Stomach smooth muscle (tissue), 2 donors: Measurements from ENCODE around the gene SDK2.

Experiments
- H3K27ac ChIP-seq: one replicate; pipeline ENCODE4 v1.7.0; 2013; ENCODE audit warnings: mild to moderate bottlenecking, low read length, inconsistent platforms
- H3K27me3 ChIP-seq, 2 donors: one replicate each; pipeline ENCODE4 v1.7.0; 2013; ENCODE audit warnings: low read length in 2 of 2; ENCODE audit not compliant: insufficient read depth in 2 of 2, control insufficient read depth in 1 of 2
- H3K36me3 ChIP-seq, 2 donors: one replicate each; pipeline ENCODE4 v1.7.0; 2013; ENCODE audit warnings: low read length in 2 of 2; ENCODE audit not compliant: control insufficient read depth in 2 of 2, insufficient read depth in 2 of 2
- H3K4me1 ChIP-seq: one replicate; pipeline ENCODE4 v1.7.0; 2013; ENCODE audit warnings: low read length; ENCODE audit not compliant: control insufficient read depth, insufficient read depth
- H3K4me3 ChIP-seq, 2 donors: one replicate each; pipeline ENCODE4 v1.7.0; 2013; ENCODE audit warnings: low read length in 2 of 2
- H3K9ac ChIP-seq, 2 donors: one replicate each; pipeline ENCODE4 v1.7.0; 2013; ENCODE audit warnings: low read length in 2 of 2, mild to moderate bottlenecking in 1 of 2
- H3K9me3 ChIP-seq, 2 donors: one replicate each; pipeline ENCODE4 v1.7.0; 2013; ENCODE audit warnings: low read length in 2 of 2; ENCODE audit not compliant: control insufficient read depth in 2 of 2
- donor health status: healthy.
- donor health status: Pancreatic carcinoma.

Gene SDK2

DNA sequence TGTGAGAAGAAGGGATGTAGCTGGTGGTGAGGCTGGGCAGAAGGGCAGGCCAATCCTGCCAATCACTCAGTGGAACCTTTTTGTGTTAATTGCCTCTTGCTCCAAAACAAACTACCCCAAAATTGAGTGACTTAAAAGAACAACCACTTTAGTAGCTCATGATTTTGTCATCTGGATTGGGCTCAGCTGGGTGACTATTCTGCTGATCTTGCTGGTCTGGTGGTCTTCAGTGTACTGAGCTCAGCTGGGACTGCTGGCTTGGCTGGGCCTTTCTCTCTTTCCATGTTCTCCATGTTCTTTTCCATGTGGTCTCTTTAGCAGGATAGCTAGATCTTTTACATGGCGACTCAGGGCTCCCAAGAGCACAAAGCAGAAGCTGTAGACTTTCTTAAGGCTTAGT is 37.7 kb upstream of the SDK2 start:
- Histone ChIP-seq H3K4me1 (no peaks in the 10 kb centered on the region), H3K36me3 (no peaks in the 10 kb centered on the region), H3K9ac (no peak overlapping the region), H3K27ac (no peak overlapping the region), H3K9me3 (peaks cover 13 to 19% of the 10 kb centered on the region in 2 donors), H3K27me3 (no peaks in the 10 kb centered on the region), H3K4me3 (no peak overlapping the region)

DNA sequence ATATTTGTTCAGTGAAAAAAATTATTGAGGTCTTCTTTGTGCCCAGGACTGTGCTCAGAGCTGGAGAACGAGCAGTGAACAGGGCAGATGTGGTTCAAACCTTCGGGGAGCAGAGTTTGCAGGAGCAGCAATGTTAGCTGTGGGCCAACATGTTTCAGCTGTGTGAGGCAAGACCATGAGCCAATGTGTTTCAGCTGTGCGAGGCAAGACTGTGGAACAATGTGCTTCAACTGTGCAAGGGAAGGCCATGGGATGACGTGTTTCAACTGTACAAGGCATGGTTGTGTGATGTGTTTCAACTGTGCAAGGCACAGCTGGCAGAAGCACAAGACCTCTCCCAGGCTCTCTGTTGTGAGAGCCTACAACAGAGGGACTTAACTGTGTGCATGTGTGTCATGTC is 35.2 kb upstream of the SDK2 start:
- no peaks in the 10 kb centered on the region for H3K4me1 ChIP-seq
- H3K27ac ChIP-seq, result no peak overlapping the region
- H3K4me3 ChIP-seq, result no peak overlapping the region
- H3K9me3 ChIP-seq, result peaks cover 13 to 16% of the 10 kb centered on the region in 2 donors
- no peaks in the 10 kb centered on the region for H3K27me3 ChIP-seq
- no peak overlapping the region for H3K9ac ChIP-seq
- H3K36me3 ChIP-seq, result no peaks in the 10 kb centered on the region

DNA sequence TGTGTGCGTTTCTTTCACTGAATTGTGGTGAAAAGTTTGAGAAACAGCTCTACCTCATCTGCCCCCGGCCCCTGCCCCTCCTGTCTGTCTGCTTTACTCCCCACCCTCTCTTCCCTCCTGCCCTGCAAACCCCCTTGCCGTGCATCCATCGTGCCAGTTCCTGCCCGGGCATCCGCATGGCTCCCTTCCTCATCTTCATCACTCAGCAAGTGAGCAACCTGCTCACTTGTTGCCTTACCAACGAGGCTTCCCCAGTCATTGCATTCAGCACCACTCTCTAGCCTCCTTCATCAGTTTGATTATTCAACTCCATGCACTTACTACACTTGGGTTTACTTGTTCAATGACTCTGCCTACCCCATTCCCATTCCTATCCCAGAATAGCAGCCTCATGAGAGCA is 34.8 kb upstream of the SDK2 start:
- H3K9me3 ChIP-seq, result peaks cover 12 to 13% of the 10 kb centered on the region in 2 donors
- no peak overlapping the region for H3K27ac ChIP-seq
- H3K4me1 ChIP-seq, result no peaks in the 10 kb centered on the region

DNA sequence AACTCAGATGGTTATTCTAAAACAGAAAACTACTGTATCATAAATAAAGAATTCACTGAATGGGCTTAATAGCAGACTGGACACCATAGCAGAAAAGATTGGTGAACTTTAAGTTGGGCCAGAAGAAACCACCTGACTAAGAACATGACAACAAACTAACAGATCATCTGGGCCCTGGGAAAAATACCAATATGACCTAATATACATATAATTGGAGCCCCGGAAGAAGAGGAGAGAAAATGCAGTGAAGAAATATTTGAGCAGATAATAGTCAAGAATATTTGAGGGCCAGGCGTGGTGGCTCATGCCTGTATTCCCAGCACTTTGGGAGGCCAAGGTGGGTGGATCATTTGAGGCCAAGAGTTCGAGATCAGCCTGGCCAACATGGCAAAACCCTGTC is 25.5 kb upstream of the SDK2 start:
- Histone ChIP-seq H3K27me3 (peaks cover 0 to 11% of the 10 kb centered on the region in 2 donors), H3K36me3 (no peaks in the 10 kb centered on the region), H3K4me3 (no peak overlapping the region), H3K9ac (no peak overlapping the region), H3K9me3 (peaks cover 0 to 3% of the 10 kb centered on the region in 2 donors), H3K27ac (no peak overlapping the region), H3K4me1 (no peaks in the 10 kb centered on the region)

More for the DNA sequence above, 34.8 kb upstream of the SDK2 start:
- Histone ChIP-seq H3K36me3 (no peaks in the 10 kb centered on the region), H3K9ac (no peak overlapping the region), H3K4me3 (no peak overlapping the region), H3K27me3 (no peaks in the 10 kb centered on the region)

DNA sequence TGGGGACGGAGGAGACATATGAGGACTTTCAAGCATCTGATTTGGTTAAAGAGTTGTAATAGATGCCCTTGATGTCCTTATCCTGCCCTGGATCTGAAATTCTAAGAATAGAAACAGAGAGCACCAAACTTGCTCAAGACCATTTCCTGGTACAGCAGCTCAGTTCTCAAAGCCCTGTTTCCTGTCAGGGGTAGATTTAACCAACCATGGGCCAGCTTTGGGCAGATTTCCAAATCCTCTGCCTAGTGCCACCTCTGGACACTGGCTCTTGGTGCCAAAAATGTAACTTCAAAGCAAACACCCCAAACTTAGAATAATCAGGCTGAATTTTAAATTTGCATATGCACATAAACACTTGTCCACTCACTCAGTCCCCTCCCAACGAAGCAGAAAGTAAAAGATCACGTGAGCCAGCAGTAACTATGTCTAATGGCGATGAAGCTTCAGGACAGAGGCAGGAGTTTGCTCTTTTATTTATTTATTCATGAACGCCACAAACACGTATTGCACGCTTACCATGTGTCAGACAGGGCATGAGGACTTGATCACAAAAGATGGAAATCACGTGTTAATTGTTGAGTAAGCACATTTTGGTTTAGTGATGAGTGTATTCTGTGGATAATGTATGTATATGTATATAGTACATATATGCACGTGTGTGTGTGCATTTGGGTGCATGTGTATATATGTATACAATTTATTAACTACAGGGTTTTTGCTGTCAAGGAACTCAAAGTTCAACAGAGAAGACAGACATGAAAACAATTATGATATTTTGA is 23.1 kb upstream of the SDK2 start:
- Histone ChIP-seq H3K4me1 (no peaks in the 10 kb centered on the region), H3K9me3 (peaks cover 0 to 3% of the 10 kb centered on the region in 2 donors), H3K4me3 (no peak overlapping the region), H3K27ac (no peak overlapping the region), H3K27me3 (peaks cover 5 to 18% of the 10 kb centered on the region in 2 donors), H3K36me3 (no peaks in the 10 kb centered on the region), H3K9ac (no peak overlapping the region)

DNA sequence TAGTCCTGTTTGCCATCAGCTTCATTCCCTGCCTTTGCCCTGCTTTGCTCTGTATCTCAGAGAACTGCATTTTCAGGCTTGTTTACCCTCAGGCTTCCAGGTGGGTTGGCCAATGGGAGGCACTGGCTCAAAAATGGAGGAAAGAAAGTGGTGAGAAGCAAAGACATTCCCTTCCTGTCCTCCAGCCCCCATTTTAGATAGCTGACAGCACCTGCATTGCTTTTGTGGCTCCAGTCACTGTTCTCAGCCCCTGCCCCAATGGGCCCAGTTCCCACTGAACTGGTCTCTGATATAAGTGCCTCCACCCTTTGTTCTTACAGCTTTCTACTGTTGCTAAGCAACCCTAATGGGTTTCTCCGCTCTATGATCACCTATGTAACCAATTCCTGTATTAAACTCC is 19.4 kb upstream of the SDK2 start:
- H3K9ac ChIP-seq, result no peak overlapping the region
- no peaks in the 10 kb centered on the region for H3K4me1 ChIP-seq
- no peak overlapping the region for H3K4me3 ChIP-seq
- no peaks in the 10 kb centered on the region for H3K9me3 ChIP-seq
- H3K27ac ChIP-seq, result no peak overlapping the region
- H3K36me3 ChIP-seq, result no peaks in the 10 kb centered on the region
- peaks cover 5 to 18% of the 10 kb centered on the region in 2 donors for H3K27me3 ChIP-seq

DNA sequence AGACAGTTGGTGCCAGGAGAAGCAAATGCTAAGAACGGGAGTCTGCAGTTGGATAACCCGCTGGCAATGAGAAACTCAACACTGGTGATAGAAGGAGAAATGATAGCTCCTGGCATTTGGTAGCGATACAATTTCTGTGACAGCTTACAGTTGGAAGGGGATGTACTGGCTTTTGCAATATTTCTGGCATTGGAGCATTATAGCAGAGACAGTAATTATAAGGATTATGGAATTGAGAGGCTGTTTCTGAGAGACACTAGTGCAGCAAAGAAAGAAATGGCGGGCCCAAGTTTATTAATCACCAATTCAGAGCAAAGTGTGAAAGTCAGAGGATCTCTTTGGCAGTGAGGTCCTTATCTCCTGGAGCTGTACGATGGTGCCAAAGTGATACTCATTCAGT is 16.1 kb upstream of the SDK2 start:
- Histone ChIP-seq H3K36me3 (no peaks in the 10 kb centered on the region), H3K27me3 (peaks cover 5 to 15% of the 10 kb centered on the region in 2 donors), H3K9ac (no peak overlapping the region), H3K4me1 (peaks cover 3% of the 10 kb centered on the region), H3K27ac (no peak overlapping the region), H3K4me3 (no peak overlapping the region), H3K9me3 (no peaks in the 10 kb centered on the region)

DNA sequence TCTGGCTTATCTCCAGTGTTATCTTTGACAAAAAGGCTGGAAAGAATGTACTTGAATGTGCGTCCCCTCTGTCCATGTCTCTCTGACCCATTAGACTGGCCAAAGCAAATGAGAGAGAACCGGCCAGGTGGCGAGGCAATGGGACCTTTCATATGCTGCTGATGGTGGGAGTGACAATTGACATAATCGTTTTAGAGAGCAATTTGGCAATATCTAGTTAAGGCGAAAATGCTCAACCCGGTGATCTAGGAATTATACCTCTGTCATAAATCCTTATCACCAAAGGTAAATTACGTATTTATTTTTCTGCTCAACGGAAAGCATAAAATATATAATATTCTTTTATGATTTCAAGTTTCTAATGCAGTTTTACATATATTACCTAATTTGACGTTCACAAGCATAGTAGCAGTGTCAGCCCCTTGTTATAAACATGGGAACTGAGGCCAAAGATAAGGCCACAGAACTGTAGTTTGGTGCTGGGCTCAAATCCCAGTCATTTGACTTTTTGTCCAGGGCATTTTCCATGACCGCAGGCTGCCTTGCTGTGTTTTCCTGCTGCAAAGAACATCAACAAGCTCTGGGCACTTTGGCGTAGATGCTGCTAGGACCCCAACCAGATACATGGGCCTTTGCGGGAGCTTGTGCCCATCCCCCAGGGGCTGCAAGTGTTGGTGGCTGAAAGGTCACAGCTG is 14.7 kb upstream of the SDK2 start:
- H3K27me3 ChIP-seq, result peaks cover 5 to 10% of the 10 kb centered on the region in 2 donors
- peaks cover 3 to 5% of the 10 kb centered on the region in 2 donors for H3K9me3 ChIP-seq
- H3K27ac ChIP-seq, result no peak overlapping the region
- no peaks in the 10 kb centered on the region for H3K36me3 ChIP-seq
- H3K4me1 ChIP-seq, result peaks cover 3% of the 10 kb centered on the region
- H3K4me3 ChIP-seq, result no peak overlapping the region
- H3K9ac ChIP-seq, result no peak overlapping the region

DNA sequence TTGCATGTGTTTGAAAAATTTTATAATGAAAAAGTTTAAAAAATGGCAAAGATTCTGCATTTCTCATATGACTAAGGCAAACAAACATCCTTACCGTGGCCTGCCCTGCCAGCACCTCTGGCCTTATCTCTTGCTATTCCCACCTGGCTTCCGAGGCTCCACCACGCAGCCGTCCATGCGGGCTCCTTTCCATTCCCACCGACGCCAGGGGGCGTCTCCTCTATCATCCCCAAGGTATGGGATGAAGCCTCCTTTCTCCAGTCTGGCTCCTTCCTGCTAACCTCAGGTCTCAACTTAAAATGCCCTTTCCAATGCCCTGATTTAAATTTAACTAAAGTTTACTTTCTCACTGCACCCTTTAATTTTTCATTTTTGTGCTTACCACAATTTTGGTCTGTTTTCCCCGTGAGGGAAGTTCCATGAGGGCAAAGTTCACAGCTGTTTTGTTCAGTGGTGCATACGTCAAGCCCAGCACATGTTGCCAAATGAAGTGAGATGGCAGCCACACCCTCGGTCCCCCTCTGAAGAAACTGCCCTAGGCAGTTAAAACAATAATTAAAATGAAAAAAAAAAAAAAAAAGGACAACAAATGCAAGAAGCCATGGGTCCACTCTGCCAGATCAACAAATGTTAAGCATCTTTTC is 13.3 kb upstream of the SDK2 start:
- H3K9ac ChIP-seq, result no peak overlapping the region
- no peaks in the 10 kb centered on the region for H3K36me3 ChIP-seq
- H3K4me3 ChIP-seq, result no peak overlapping the region
- H3K4me1 ChIP-seq, result peaks cover 3% of the 10 kb centered on the region
- H3K27ac ChIP-seq, result no peak overlapping the region
- peaks cover 0 to 5% of the 10 kb centered on the region in 2 donors for H3K27me3 ChIP-seq
- H3K9me3 ChIP-seq, result peaks cover 6 to 8% of the 10 kb centered on the region in 2 donors

DNA sequence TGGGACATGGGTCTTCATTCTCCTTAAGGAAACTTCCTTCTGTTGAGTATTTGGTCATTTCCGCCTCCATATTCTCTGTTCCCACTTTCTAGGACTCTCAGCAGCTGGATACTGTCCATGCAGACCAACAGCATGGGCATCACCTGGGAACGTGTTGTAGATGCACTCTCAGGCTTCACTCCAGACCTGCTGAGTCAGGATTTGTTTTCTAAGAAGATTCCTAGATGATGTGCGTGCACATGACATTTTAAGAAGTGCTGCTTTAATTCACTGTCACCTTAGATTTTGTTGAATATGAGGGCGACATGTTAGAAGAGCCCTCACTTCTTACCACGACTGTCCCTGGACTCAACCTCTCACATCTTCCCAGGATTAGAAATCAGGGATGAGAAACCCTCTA is 10.0 kb upstream of the SDK2 start:
- H3K4me1 ChIP-seq, result peaks cover 3% of the 10 kb centered on the region
- H3K36me3 ChIP-seq, result no peaks in the 10 kb centered on the region
- no peak overlapping the region for H3K4me3 ChIP-seq
- H3K9me3 ChIP-seq, result peaks cover 6 to 8% of the 10 kb centered on the region in 2 donors
- no peak overlapping the region for H3K9ac ChIP-seq
- H3K27ac ChIP-seq, result no peak overlapping the region
- H3K27me3 ChIP-seq, result peaks cover 0 to 8% of the 10 kb centered on the region in 2 donors
